Activated T-cell treated with anti-CD3 and anti-CD28 coated beads, Interleukin-2, amount 50 U/mL, for 72 hours (primary cell): ENCODE measurements around the gene NOXO1. TPM values are rescaled to one million over a fixed set of nuclear protein-coding genes. Genes with fewer than 3 reads are reported as not detected.

Experiments used
- ATAC-seq, 2 donors: fragments of 150-1000 bp; cut with Tn5 transposase; replicated peaks in 1 of 2; 2 replicates each; pipeline ENCODE4 v1.10.0; 2021; ENCODE audit warnings: moderate library complexity in 2 of 2, mild to moderate bottlenecking in 1 of 2
- DNase-seq, 2 donors: peaks; one replicate each; pipeline ENCODE4 v3.0.0; 2021 to 2022; ENCODE audit warnings: mixed read lengths in 1 of 2
- H3K27ac Mint-ChIP-seq: one replicate; pipeline ENCODE4 v1.8.0; 2022; ENCODE audit warnings: mild to moderate bottlenecking, moderate library complexity, mixed read lengths
- H3K27me3 Mint-ChIP-seq: one replicate; pipeline ENCODE4 v1.8.0; 2022; ENCODE audit warnings: low read depth, mixed read lengths
- H3K36me3 Mint-ChIP-seq, 2 donors: one replicate each; pipeline ENCODE4 v1.8.0; 2022; ENCODE audit warnings: mixed read lengths in 2 of 2, mild to moderate bottlenecking in 1 of 2; ENCODE audit not compliant: insufficient read depth in 2 of 2
- H3K4me1 Mint-ChIP-seq: one replicate; pipeline ENCODE4 v1.8.0; 2022; ENCODE audit warnings: low read depth, mixed read lengths
- H3K4me3 Mint-ChIP-seq, 2 donors: one replicate each; pipeline ENCODE4 v1.8.0; 2022; ENCODE audit warnings: mild to moderate bottlenecking in 2 of 2, mixed read lengths in 2 of 2, moderate library complexity in 2 of 2
- H3K9me3 Mint-ChIP-seq, 2 donors: one replicate each; pipeline ENCODE4 v1.8.0; 2022; ENCODE audit warnings: mixed read lengths in 2 of 2
- total RNA-seq, 2 donors: library from RNA; stranded (reverse); gene quantifications; one replicate each; pipeline ENCODE4 v1.2.3, GENCODE V29; 2022

NOXO1 gene
- total RNA-seq, 2 donors from 2014 or later = 1.8 TPM; not detected in 1

- DNase-seq (no peak), ATAC-seq (no peak)
- Mint-ChIP-seq H3K27me3 (no peaks in the 10 kb centered on the region), H3K9me3 (no peaks in the 10 kb centered on the region), H3K36me3 (no peaks in the 10 kb centered on the region), H3K4me3 (no peak overlapping the region), H3K4me1 (peaks cover 1% of the 10 kb centered on the region), H3K27ac (no peak overlapping the region)
These were observed 30.7 kb downstream of the NOXO1 start for GRCh38 chr16:1950559-1950958.

- H3K27me3 Mint-ChIP-seq = no peaks in the 10 kb centered on the region
- H3K36me3 Mint-ChIP-seq = no peaks in the 10 kb centered on the region
- H3K27ac Mint-ChIP-seq = no peak overlapping the region
- no peak overlapping the region for H3K4me3 Mint-ChIP-seq
- H3K9me3 Mint-ChIP-seq = no peaks in the 10 kb centered on the region
- no peak for DNase-seq
- peaks cover 5% of the 10 kb centered on the region for H3K4me1 Mint-ChIP-seq
- ATAC-seq = no peak
These were observed 31.2 kb downstream of the NOXO1 start for GRCh38 chr16:1950047-1950446.

- DNase-seq (no peak), ATAC-seq (no peak)
- Mint-ChIP-seq H3K36me3 (no peaks in the 10 kb centered on the region), H3K27ac (no peak overlapping the region), H3K4me3 (no peak overlapping the region), H3K27me3 (no peaks in the 10 kb centered on the region), H3K9me3 (no peaks in the 10 kb centered on the region), H3K4me1 (peaks cover 8% of the 10 kb centered on the region)
These were observed 31.8 kb downstream of the NOXO1 start for GRCh38 chr16:1949507-1949906.

- Mint-ChIP-seq H3K27ac (no peak overlapping the region), H3K4me3 (no peak overlapping the region), H3K9me3 (no peaks in the 10 kb centered on the region), H3K4me1 (peaks cover 20% of the 10 kb centered on the region), H3K27me3 (no peaks in the 10 kb centered on the region), H3K36me3 (peaks cover 2% of the 10 kb centered on the region in 2 donors)
- ATAC-seq = no peak
- no peak for DNase-seq
These were observed 33.9 kb downstream of the NOXO1 start for GRCh38 chr16:1947369-1947670.

- ATAC-seq (no peak), DNase-seq (no peak)
- peaks cover 26% of the 10 kb centered on the region for H3K4me1 Mint-ChIP-seq
- H3K27ac Mint-ChIP-seq = no peak overlapping the region
- H3K27me3 Mint-ChIP-seq = no peaks in the 10 kb centered on the region
- no peaks in the 10 kb centered on the region for H3K9me3 Mint-ChIP-seq
- peaks cover 2% of the 10 kb centered on the region in 2 donors for H3K36me3 Mint-ChIP-seq
- H3K4me3 Mint-ChIP-seq = no peak overlapping the region
These were observed 34.5 kb downstream of the NOXO1 start for GRCh38 chr16:1946495-1947368.

- H3K9me3 Mint-ChIP-seq = no peaks in the 10 kb centered on the region
- peaks cover 2% of the 10 kb centered on the region in 2 donors for H3K36me3 Mint-ChIP-seq
- no peak overlapping the region for H3K4me3 Mint-ChIP-seq
- DNase-seq = no peak
- H3K4me1 Mint-ChIP-seq = peaks cover 31% of the 10 kb centered on the region
- no peak for ATAC-seq
- no peaks in the 10 kb centered on the region for H3K27me3 Mint-ChIP-seq
- H3K27ac Mint-ChIP-seq = no peak overlapping the region
These were observed 35.5 kb downstream of the NOXO1 start for GRCh38 chr16:1945559-1946391.

- no peak for DNase-seq
- peak overlapping the region; percentile 81 for H3K27ac Mint-ChIP-seq
- ATAC-seq = no peak
- no peaks in the 10 kb centered on the region for H3K27me3 Mint-ChIP-seq
- no peaks in the 10 kb centered on the region for H3K9me3 Mint-ChIP-seq
- H3K36me3 Mint-ChIP-seq = peaks cover 2% of the 10 kb centered on the region in 2 donors
- peak overlapping the region; percentile 98 for H3K4me3 Mint-ChIP-seq
- peaks cover 31% of the 10 kb centered on the region for H3K4me1 Mint-ChIP-seq
These were observed 36.6 kb downstream of the NOXO1 start for GRCh38 chr16:1944612-1945199.

- DNase-seq = peak; percentile 100
- Mint-ChIP-seq H3K9me3 (no peaks in the 10 kb centered on the region), H3K27me3 (no peaks in the 10 kb centered on the region), H3K27ac (peak within 1 kb of the TSS; percentile 94), H3K4me3 (peak within 1 kb of the TSS; percentile 98), H3K4me1 (peaks cover 31% of the 10 kb centered on the region), H3K36me3 (peaks cover 2% of the 10 kb centered on the region in 2 donors)
- ATAC-seq = peak; percentile 94 to 95
These were observed 38.2 kb downstream of the NOXO1 start, which contains the start of gene MSRB1 for GRCh38 chr16:1942810-1943726. MSRB1 (minus strand) TSS chr16:1943199; CDS start chr16:1943156, 43 bp downstream.

GRCh38 chr16:1942047-1942809 is 39.0 kb downstream of the NOXO1 start:
- Mint-ChIP-seq H3K9me3 (no peaks in the 10 kb centered on the region), H3K36me3 (peaks cover 2% of the 10 kb centered on the region in 2 donors), H3K4me3 (peak overlapping the region; percentile 98), H3K27me3 (no peaks in the 10 kb centered on the region), H3K27ac (no peak overlapping the region), H3K4me1 (peaks cover 31% of the 10 kb centered on the region)
- no peak for DNase-seq
- ATAC-seq = no peak

GRCh38 chr16:1941162-1942046 is 39.9 kb downstream of the NOXO1 start:
- Mint-ChIP-seq H3K27ac (no peak overlapping the region), H3K4me3 (peak overlapping the region; percentile 98), H3K36me3 (peaks cover 2% of the 10 kb centered on the region in 2 donors), H3K9me3 (no peaks in the 10 kb centered on the region), H3K27me3 (no peaks in the 10 kb centered on the region), H3K4me1 (peaks cover 31% of the 10 kb centered on the region)
- no peak for ATAC-seq
- no peak for DNase-seq
